Peyer's patch (tissue), 4 donors: Measurements from ENCODE around the gene PKLR. TPM values are rescaled to one million over a fixed set of nuclear protein-coding genes. Genes with fewer than 3 reads are reported as not detected.
A peak's percentile ranks its signal among the peaks of the same experiment; 100 is the strongest.

Source experiments
- DNase-seq, 3 donors: peaks; one replicate each; pipeline ENCODE4 v3.0.0-alpha.2; 2017 to 2019
- H3K27ac ChIP-seq, 4 donors: fragments of 200-600 bp; sonication (generic); one replicate each; pipeline ENCODE4 v1.5.1; 2016 to 2019
- H3K27me3 ChIP-seq, 2 donors: fragments of 200-600 bp; sonication (generic); one replicate each; pipeline ENCODE4 v1.5.1; 2019
- H3K36me3 ChIP-seq, 3 donors: fragments of 200-600 bp; sonication (generic); one replicate each; pipeline ENCODE4 v1.5.1; 2016 to 2019
- H3K4me1 ChIP-seq, 4 donors: fragments of 200-600 bp; sonication (generic); one replicate each; pipeline ENCODE4 v1.5.1; 2016 to 2019
- H3K4me3 ChIP-seq, 4 donors: fragments of 200-600 bp; sonication (generic); 1 replicate in 3 of 4; 2 replicates in 1 of 4; pipeline ENCODE4 v1.5.1; 2016 to 2019; ENCODE audit warnings: mild to moderate bottlenecking in 1 of 4
- H3K9me3 ChIP-seq, 4 donors: fragments of 200-600 bp; sonication (generic); one replicate each; pipeline ENCODE4 v1.5.1; 2016 to 2019; ENCODE audit warnings: mild to moderate bottlenecking in 1 of 4
- CTCF ChIP-seq, 6 experiments: fragments of 450-650 bp in 4 of 6; fragments of 200-600 bp in 2 of 6; sonication (generic) in 1 of 6; IDR thresholded peaks; one replicate each; pipeline ENCODE4 v1.5.1; 2017 to 2019; ENCODE audit warnings: antibody characterized with exemption in 6 of 6, mild to moderate bottlenecking in 3 of 6, moderate library complexity in 1 of 6
- POLR2A ChIP-seq, 2 donors: fragments of 450-650 bp; IDR thresholded peaks; one replicate each; pipeline ENCODE4 v1.5.1; 2017; ENCODE audit warnings: antibody characterized with exemption in 2 of 2, mild to moderate bottlenecking in 2 of 2, moderate library complexity in 2 of 2
- total RNA-seq, 4 donors: library from RNA; depleted of rRNA; stranded (reverse); fragments of >200 nt; gene quantifications; one replicate each; pipeline ENCODE4 v1.1.0, GENCODE V29; 2016

Gene PKLR
- total RNA-seq, 4 donors from 2014 or later: 35.7 to 50.5 (median 36.2) TPM; not detected in 1

GRCh38 chr1:155266553-155266952 is 34.7 kb downstream of the PKLR start:
- TF ChIP-seq POLR2A (IDR thresholded peaks at IDR 0.05) (no peak), CTCF (IDR thresholded peaks at IDR 0.05) (no peak)

DNA sequence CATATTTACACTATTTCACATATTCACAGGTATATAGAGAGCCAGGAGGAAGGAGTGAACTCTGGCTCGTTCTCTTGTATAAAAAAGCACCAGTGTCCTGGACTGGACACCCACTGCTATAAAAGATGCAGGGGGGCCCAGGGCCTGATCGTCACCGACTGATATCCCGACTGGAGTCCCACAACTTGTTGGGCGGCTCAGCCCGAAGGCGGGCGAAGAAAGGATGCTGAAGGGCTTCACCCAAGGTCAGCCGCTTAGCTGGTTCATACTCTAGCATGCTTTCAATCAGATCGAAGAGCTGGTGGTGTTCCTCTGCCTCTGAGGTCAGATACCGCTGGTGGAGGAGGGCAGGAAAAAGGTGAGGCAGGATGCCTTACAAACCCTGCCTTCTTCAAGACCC is 38.2 kb downstream of the PKLR start:
- Histone ChIP-seq H3K27me3 (no peaks in the 10 kb centered on the region), H3K36me3 (peaks cover 0 to 68% (median 0%) of the 10 kb centered on the region in 3 donors), H3K27ac (peak overlapping the region in 1 of 4 donors; percentile 84), H3K9me3 (no peaks in the 10 kb centered on the region), H3K4me1 (peaks cover 4 to 16% (median 10%) of the 10 kb centered on the region in 4 donors), H3K4me3 (no peak overlapping the region)
- no peak for TF ChIP-seq CTCF (IDR thresholded peaks at IDR 0.05)
- no peak for TF ChIP-seq POLR2A (IDR thresholded peaks at IDR 0.05)
- no peak for DNase-seq

More at GRCh38 chr1:155266553-155266952, 34.7 kb downstream of the PKLR start:
- Histone ChIP-seq H3K4me3 (no peak overlapping the region), H3K36me3 (peaks cover 0 to 88% (median 4%) of the 10 kb centered on the region in 3 donors), H3K9me3 (no peaks in the 10 kb centered on the region), H3K27me3 (no peaks in the 10 kb centered on the region), H3K27ac (no peak overlapping the region), H3K4me1 (peaks cover 0 to 10% (median 1%) of the 10 kb centered on the region in 4 donors)
- DNase-seq: no peak

GRCh38 chr1:155261852-155262673 is 39.2 kb downstream of the PKLR start, which contains the start of gene SCAMP3:
Gene SCAMP3, minus strand, starts transcription at chr1:155262360. Its CDS starts 209 bp downstream, at chr1:155262151.
- Histone ChIP-seq H3K4me1 (peaks cover 4 to 16% (median 10%) of the 10 kb centered on the region in 4 donors), H3K9me3 (no peaks in the 10 kb centered on the region), H3K27me3 (no peaks in the 10 kb centered on the region), H3K4me3 (peak within 1 kb of the TSS; percentile 83 to 91 (median 85)), H3K36me3 (peaks cover 0 to 66% (median 0%) of the 10 kb centered on the region in 3 donors), H3K27ac (peak within 1 kb of the TSS; percentile 81 to 93 (median 84))
- TF ChIP-seq CTCF (IDR thresholded peaks at IDR 0.05): no peak
- TF ChIP-seq POLR2A (IDR thresholded peaks at IDR 0.05): peak; percentile 59 to 81
- peak; percentile 94 to 98 (median 96) for DNase-seq

- Histone ChIP-seq H3K27me3 (no peaks in the 10 kb centered on the region), H3K9me3 (no peaks in the 10 kb centered on the region), H3K4me1 (peaks cover 4 to 16% (median 10%) of the 10 kb centered on the region in 4 donors), H3K4me3 (peak overlapping the region; percentile 83 to 91 (median 85)), H3K36me3 (peaks cover 0 to 61% (median 0%) of the 10 kb centered on the region in 3 donors), H3K27ac (peak overlapping the region; percentile 81 to 93 (median 84))
- peak in 1 of 6 experiments; percentile 1 for TF ChIP-seq CTCF (IDR thresholded peaks at IDR 0.05)
- no peak for TF ChIP-seq POLR2A (IDR thresholded peaks at IDR 0.05)
- no peak for DNase-seq
Measured at GRCh38 chr1:155261493-155261851, 39.8 kb downstream of the PKLR start.

GRCh38 chr1:155260276-155260675 is 41.0 kb downstream of the PKLR start:
- no peaks in the 10 kb centered on the region for H3K9me3 ChIP-seq
- no peak for DNase-seq
- H3K4me3 ChIP-seq: no peak overlapping the region
- peaks cover 0 to 49% (median 0%) of the 10 kb centered on the region in 3 donors for H3K36me3 ChIP-seq
- no peaks in the 10 kb centered on the region for H3K27me3 ChIP-seq
- no peak overlapping the region for H3K27ac ChIP-seq
- TF ChIP-seq POLR2A (IDR thresholded peaks at IDR 0.05): no peak
- no peak for TF ChIP-seq CTCF (IDR thresholded peaks at IDR 0.05)
- peaks cover 6 to 16% (median 11%) of the 10 kb centered on the region in 4 donors for H3K4me1 ChIP-seq
